A549 (cell line): ENCODE results near the gene GPR17.

Experiments
- CTCF ChIP-seq: fragments of >200 bp; sonication (Bioruptor Twin); formaldehyde crosslinking; IDR thresholded peaks from 3 replicates; pipeline ENCODE4 v1.5.1; 2016
- ELK1 ChIP-seq: fragments of 150-350 bp; IDR thresholded peaks from 2 replicates; pipeline ENCODE4 v1.6.1; 2014; ENCODE audit warnings: low read depth, mild to moderate bottlenecking, low read length
- EP300 ChIP-seq, 2 experiments: fragments of >200 bp; sonication (Bioruptor Twin); formaldehyde crosslinking; IDR thresholded peaks; 2 replicates in 1 of 2; 3 replicates in 1 of 2; pipeline ENCODE4 v1.6.1; 2016 to 2017
- ESRRA ChIP-seq: fragments of 150-350 bp; IDR thresholded peaks from 2 replicates; pipeline ENCODE4 v1.6.1; 2014; ENCODE audit warnings: mild to moderate bottlenecking, low read length, borderline replicate concordance
- FOSB ChIP-seq: fragments of 250-450 bp; sonication (Bioruptor Pico); IDR thresholded peaks from 2 replicates; pipeline ENCODE4 v1.5.0; 2020; ENCODE audit warnings: mild to moderate bottlenecking, moderate library complexity
- JUN ChIP-seq, 2 experiments: fragments of >200 bp; sonication (Bioruptor Twin); formaldehyde crosslinking; IDR thresholded peaks; 2 replicates in 1 of 2; 3 replicates in 1 of 2; pipeline ENCODE4 v1.6.1; 2016 to 2017
- KDM1A ChIP-seq: fragments of 200-600 bp; sonication (generic); IDR thresholded peaks from 2 replicates; pipeline ENCODE4 v1.6.1; 2016; ENCODE audit warnings: low read depth, mild to moderate bottlenecking
- PHF8 ChIP-seq: fragments of 200-600 bp; sonication (generic); IDR thresholded peaks from 2 replicates; pipeline ENCODE4 v1.6.1; 2016; ENCODE audit warnings: low read depth, mild to moderate bottlenecking, antibody characterized with exemption, moderate library complexity, borderline replicate concordance
- POLR2AphosphoS2 ChIP-seq: conservative IDR thresholded peaks from 2 replicates; pipeline ENCODE4 v1.6.1; 2012; ENCODE audit warnings: low read length, improper control_type of control experiment, inconsistent platforms
- USF2 ChIP-seq: fragments of 450-650 bp; IDR thresholded peaks from 2 replicates; pipeline ENCODE4 v1.6.1; 2014; ENCODE audit warnings: antibody characterized with exemption

GRCh38 chr2:127664895-127665225 lies 18.9 kb downstream of the GPR17 start:
- TF ChIP-seq FOSB (CRISPR knock-in tag) (no peak), POLR2AphosphoS2 (no peak), JUN (IDR thresholded peaks at IDR 0.05) (no peak), USF2 (no peak), ESRRA (no peak), EP300 (IDR thresholded peaks at IDR 0.05) (no peak), KDM1A (no peak), CTCF (no peak), ELK1 (no peak), PHF8 (no peak)
